Measurements from ENCODE around the gene OCA2. TPM values are rescaled to one million over a fixed set of nuclear protein-coding genes. Genes with fewer than 3 reads are reported as not detected.

The OCA2 gene
- total RNA-seq, 4 donors from 2014 or later = 0.17 to 1.2 (median 0.24) TPM

DNA sequence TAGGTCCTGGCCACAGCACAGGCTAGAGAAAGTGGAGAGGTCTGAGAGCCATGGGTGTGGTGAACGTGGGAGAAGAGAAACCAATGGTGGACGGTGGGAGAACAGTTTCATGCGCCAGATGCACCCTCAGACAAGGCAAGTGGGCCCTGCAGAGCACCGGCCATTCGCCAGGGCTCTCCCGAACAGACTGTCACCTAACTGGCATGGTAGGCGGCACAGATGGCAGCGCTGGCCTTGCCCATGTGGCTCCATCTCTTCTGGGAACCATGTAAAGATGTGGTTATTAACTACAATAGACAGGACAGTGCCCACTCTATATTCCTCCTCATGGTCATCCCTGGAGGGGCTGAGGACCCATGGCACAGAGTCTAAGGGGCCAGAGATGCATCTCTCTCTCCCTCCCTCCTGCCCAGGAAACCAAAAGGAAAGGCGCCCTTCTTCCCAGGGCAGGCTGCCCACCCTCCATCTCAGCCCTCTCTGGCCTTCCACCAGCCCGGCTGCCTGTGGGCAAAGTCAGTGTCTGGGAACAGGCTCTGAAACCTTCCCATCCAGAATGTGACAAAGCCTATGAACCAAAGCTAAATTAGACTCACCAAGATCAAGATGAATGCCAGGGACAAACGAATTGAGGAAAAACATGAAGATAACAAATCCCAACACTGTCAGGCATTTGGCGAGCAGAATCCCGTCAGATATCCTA, 147.8 kb downstream of the OCA2 start:
- DNase-seq (ENCODE audit: extremely low spot score) = peak; percentile 91
- 74% methylated on average over 8 of the region's 13 CpGs for WGBS
- Histone ChIP-seq H3K27ac (replicated peaks in 1 of 4) (no peak overlapping the region), H3K9me3 (no peaks in the 10 kb centered on the region), H3K36me3 (no peaks in the 10 kb centered on the region), H3K4me1 (no peaks in the 10 kb centered on the region), H3K27me3 (no peaks in the 10 kb centered on the region), H3K4me3 (no peak overlapping the region)
- TF ChIP-seq POLR2AphosphoS5 (IDR thresholded peaks at IDR 0.05) (no peak), CTCF (IDR thresholded peaks at IDR 0.05) (no peak), POLR2A (IDR thresholded peaks at IDR 0.05; ENCODE audit: low read depth) (no peak)
- intact Hi-C loops (cut with DNase I) = no loop called here

DNA sequence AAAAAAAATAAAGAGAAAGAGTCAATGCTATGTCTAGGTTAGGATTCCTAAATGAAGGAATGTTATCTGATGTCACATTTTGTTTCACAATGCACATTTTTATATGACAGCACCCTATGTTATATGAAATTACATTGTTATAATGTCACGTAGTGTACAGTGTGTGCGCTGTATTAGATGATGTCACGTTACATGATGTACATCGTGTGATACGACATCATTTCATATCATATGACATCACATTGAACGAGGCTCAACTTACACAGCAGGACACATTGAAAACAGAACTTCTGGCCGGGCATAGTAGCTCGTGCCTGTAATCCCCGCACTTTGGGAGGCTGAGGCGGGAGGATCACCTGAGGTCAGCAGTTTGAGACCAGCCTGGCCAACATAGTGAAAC, 150.0 kb downstream of the OCA2 start:
- 91% methylated on average over 10 of the region's 10 CpGs for WGBS
- intact Hi-C loops (cut with DNase I) = no loop called here
- no peak for TF ChIP-seq CTCF (IDR thresholded peaks at IDR 0.05)
- Histone ChIP-seq H3K27ac (replicated peaks in 1 of 4) (no peak overlapping the region), H3K27me3 (no peaks in the 10 kb centered on the region), H3K4me1 (no peaks in the 10 kb centered on the region), H3K9me3 (no peaks in the 10 kb centered on the region), H3K36me3 (no peaks in the 10 kb centered on the region), H3K4me3 (no peak overlapping the region)
- DNase-seq (ENCODE audit: extremely low spot score) = no peak

DNA sequence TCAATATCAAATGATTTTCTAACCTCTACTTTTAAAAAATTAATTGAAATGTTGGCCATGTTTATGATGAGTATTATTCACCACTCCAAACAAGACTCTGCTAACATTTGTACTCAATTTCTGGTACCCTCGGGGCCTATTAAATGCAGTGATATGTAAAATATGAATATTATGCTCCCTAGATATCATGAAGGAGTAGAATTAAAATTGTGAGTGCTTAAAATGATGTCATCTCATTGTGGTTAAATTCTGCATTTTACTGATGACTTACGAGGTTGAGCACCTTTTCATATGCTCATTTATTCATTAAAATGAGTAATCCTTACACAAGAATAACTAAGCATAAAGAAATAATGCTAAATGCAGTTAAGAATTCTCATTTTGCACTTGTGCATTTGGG, 159.9 kb downstream of the OCA2 start:
- DNase-seq (ENCODE audit: extremely low spot score) = no peak
- TF ChIP-seq POLR2AphosphoS5 (IDR thresholded peaks at IDR 0.05) (no peak), EP300 (IDR thresholded peaks at IDR 0.05) (no peak), POLR2A (IDR thresholded peaks at IDR 0.05; ENCODE audit: low read depth) (no peak), CTCF (IDR thresholded peaks at IDR 0.05) (no peak)
- intact Hi-C loops (cut with DNase I) = no loop called here
- Histone ChIP-seq H3K4me3 (no peak overlapping the region), H3K4me1 (no peaks in the 10 kb centered on the region), H3K9me3 (no peaks in the 10 kb centered on the region), H3K36me3 (no peaks in the 10 kb centered on the region), H3K27me3 (no peaks in the 10 kb centered on the region), H3K27ac (replicated peaks in 1 of 4) (no peak overlapping the region)
- WGBS = 87% methylated on average over 2 of the region's 2 CpGs

- Histone ChIP-seq H3K4me3 (no peak overlapping the region), H3K27ac (replicated peaks in 1 of 4) (no peak overlapping the region), H3K4me1 (no peaks in the 10 kb centered on the region), H3K27me3 (no peaks in the 10 kb centered on the region), H3K9me3 (peaks cover 0 to 6% (median 4%) of the 10 kb centered on the region in 4 donors), H3K36me3 (no peaks in the 10 kb centered on the region)
- no peak for DNase-seq (ENCODE audit: extremely low spot score)
- 46% methylated on average over 1 of the region's 1 CpG for WGBS
- no peak for TF ChIP-seq EP300 (IDR thresholded peaks at IDR 0.05)
- TF ChIP-seq POLR2A (IDR thresholded peaks at IDR 0.05; ENCODE audit: low read depth) = no peak
- TF ChIP-seq CTCF (IDR thresholded peaks at IDR 0.05) = no peak
- TF ChIP-seq POLR2AphosphoS5 (IDR thresholded peaks at IDR 0.05) = no peak
- intact Hi-C loops (cut with DNase I) = no loop called here
Observed at GRCh38 chr15:27937851-27938250, 161.3 kb downstream of the OCA2 start.

- Histone ChIP-seq H3K9me3 (peaks cover 0 to 19% (median 16%) of the 10 kb centered on the region in 4 donors), H3K27me3 (no peaks in the 10 kb centered on the region), H3K36me3 (no peaks in the 10 kb centered on the region), H3K4me3 (no peak overlapping the region), H3K27ac (replicated peaks in 1 of 4) (no peak overlapping the region), H3K4me1 (no peaks in the 10 kb centered on the region)
- intact Hi-C loops (cut with DNase I) = no loop called here
- DNase-seq (ENCODE audit: extremely low spot score) = no peak
- TF ChIP-seq EP300 (IDR thresholded peaks at IDR 0.05) (no peak), CTCF (IDR thresholded peaks at IDR 0.05) (no peak), POLR2AphosphoS5 (IDR thresholded peaks at IDR 0.05) (no peak), POLR2A (IDR thresholded peaks at IDR 0.05; ENCODE audit: low read depth) (no peak)
- WGBS = 52% methylated on average over 2 of the region's 2 CpGs
Observed at GRCh38 chr15:27936164-27936563, 163.0 kb downstream of the OCA2 start.
